Glutamatergic neuron (in vitro differentiated cells): ENCODE data around the gene SPSB2. TPM values are rescaled to one million over a fixed set of nuclear protein-coding genes. Genes with fewer than 3 reads are reported as not detected.
"Not testable (repeated sequence)": the region's sequence is repeated elsewhere in the genome, so short reads cannot be mapped to it uniquely, and the experiment has no call there.

Source experiments
- DNase-seq: peaks from one replicate; pipeline ENCODE4 v3.0.0; 2022
- H3K27ac Mint-ChIP-seq: one replicate; pipeline ENCODE4 v1.8.0; 2020; ENCODE audit warnings: mild to moderate bottlenecking, mixed read lengths, inconsistent platforms; ENCODE audit not compliant: unreplicated experiment
- H3K27me3 Mint-ChIP-seq: one replicate; pipeline ENCODE4 v1.8.0; 2020; ENCODE audit warnings: mild to moderate bottlenecking, moderate library complexity, mixed read lengths, inconsistent platforms; ENCODE audit not compliant: unreplicated experiment
- H3K36me3 Mint-ChIP-seq: one replicate; pipeline ENCODE4 v1.8.0; 2020; ENCODE audit warnings: mild to moderate bottlenecking, mixed read lengths, inconsistent platforms; ENCODE audit not compliant: unreplicated experiment
- H3K4me1 Mint-ChIP-seq: one replicate; pipeline ENCODE4 v1.8.0; 2020; ENCODE audit warnings: mild to moderate bottlenecking, low read depth, mixed read lengths, inconsistent platforms; ENCODE audit not compliant: unreplicated experiment
- H3K4me3 Mint-ChIP-seq: one replicate; pipeline ENCODE4 v1.8.0; 2020; ENCODE audit warnings: mild to moderate bottlenecking, mixed read lengths, inconsistent platforms; ENCODE audit not compliant: unreplicated experiment
- H3K9me3 Mint-ChIP-seq: one replicate; pipeline ENCODE4 v1.8.0; 2020; ENCODE audit warnings: mild to moderate bottlenecking, moderate library complexity, mixed read lengths, inconsistent platforms; ENCODE audit not compliant: unreplicated experiment
- CTCF ChIP-seq: fragments of 200-600 bp; sonication (generic); IDR thresholded peaks from one replicate; pipeline ENCODE4 v1.5.0; 2021; ENCODE audit not compliant: partially characterized antibody, unreplicated experiment
- total RNA-seq: library from RNA; stranded (reverse); fragmentation: NEBNext Ultra II Directional; extraction: Animal tissue kit (Norgen Biotek cat#: 25700); gene quantifications from one replicate; pipeline ENCODE4 v1.2.1, GENCODE V29; 2021; ENCODE audit not compliant: unreplicated experiment

SPSB2 gene
- total RNA-seq, 1 donor from 2014 or later, result 4.3 TPM

GRCh38 chr12:6914246-6914946, 41.3 kb upstream of the SPSB2 start, which contains the start of gene ENO2:
TSS of gene ENO2 (plus strand) at chr12:6914580. CDS start at chr12:6915833, 1,253 bp downstream.
- TF ChIP-seq CTCF, result no peak
- Mint-ChIP-seq H3K27ac (peak within 1 kb of the TSS; percentile 79), H3K9me3 (peaks cover 7% of the 10 kb centered on the region), H3K4me1 (peaks cover 5% of the 10 kb centered on the region), H3K27me3 (peaks cover 19% of the 10 kb centered on the region), H3K36me3 (no peaks in the 10 kb centered on the region), H3K4me3 (peak within 1 kb of the TSS; percentile 96)
- peak; percentile 78 for DNase-seq

GRCh38 chr12:6912164-6912935, 39.2 kb upstream of the SPSB2 start:
- TF ChIP-seq CTCF, result no peak
- peaks cover 7% of the 10 kb centered on the region for H3K9me3 Mint-ChIP-seq
- H3K27me3 Mint-ChIP-seq, result peaks cover 16% of the 10 kb centered on the region
- peaks cover 5% of the 10 kb centered on the region for H3K4me1 Mint-ChIP-seq
- H3K4me3 Mint-ChIP-seq, result no peak overlapping the region
- no peak for DNase-seq
- no peaks in the 10 kb centered on the region for H3K36me3 Mint-ChIP-seq
- H3K27ac Mint-ChIP-seq, result no peak overlapping the region

DNA sequence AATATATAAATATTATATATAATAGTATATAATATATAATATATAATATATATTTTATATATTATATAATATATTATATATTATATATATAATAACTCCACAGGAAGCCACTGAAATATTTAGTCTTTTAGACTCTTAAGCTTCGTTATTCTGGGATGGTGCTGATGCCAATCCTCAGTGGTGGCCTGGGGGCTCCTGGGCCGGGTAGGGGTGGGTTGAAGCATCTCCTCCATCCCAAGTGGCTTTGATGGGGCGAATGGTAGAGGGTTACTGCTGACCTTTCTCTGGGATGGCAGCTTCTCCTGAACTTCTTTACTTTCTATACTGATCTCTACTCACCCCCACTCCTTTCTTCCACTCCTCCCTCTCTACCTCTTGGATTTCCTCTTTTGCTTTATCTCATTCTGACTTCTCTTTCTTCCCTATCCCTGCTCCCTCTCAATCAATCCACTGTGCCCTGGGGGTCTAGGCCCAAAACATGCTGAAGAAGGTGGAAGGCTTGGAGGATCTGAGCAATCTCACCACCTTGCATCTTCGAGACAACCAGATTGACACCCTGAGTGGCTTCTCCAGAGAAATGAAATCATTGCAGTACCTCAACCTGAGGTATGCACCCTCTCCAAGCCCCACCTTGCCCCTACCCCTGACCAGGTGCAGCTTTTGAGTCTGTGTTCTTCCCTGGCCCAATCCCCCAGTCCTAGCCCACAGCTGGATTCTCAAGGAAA, 36.5 kb upstream of the SPSB2 start:
- no peaks in the 10 kb centered on the region for H3K36me3 Mint-ChIP-seq
- H3K9me3 Mint-ChIP-seq, result peaks cover 7% of the 10 kb centered on the region
- peaks cover 2% of the 10 kb centered on the region for H3K4me1 Mint-ChIP-seq
- no peak overlapping the region for H3K27ac Mint-ChIP-seq
- no peak overlapping the region for H3K4me3 Mint-ChIP-seq
- TF ChIP-seq CTCF, result no peak
- H3K27me3 Mint-ChIP-seq, result peaks cover 11% of the 10 kb centered on the region
- DNase-seq, result no peak

DNA sequence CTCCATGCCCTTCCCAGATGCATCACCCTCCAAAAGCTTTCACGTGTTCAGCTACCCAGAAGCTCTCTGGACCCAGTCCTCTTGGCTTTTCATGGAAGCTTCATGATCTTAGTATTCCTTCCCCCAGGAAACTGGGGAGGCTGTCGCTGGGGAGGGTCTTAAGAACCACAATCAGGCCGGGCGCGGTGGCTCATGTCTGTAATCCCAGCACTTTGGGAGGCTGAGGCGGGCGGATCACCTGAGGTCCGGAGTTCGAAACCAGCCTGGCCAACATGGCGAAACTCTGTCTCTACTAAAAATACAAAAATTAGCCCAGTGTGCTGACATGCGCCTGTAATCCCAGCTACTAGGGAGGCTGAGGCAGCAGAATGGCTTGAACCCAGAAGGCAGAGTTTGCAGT, 35.0 kb upstream of the SPSB2 start:
- not testable (repeated sequence) for DNase-seq, H3K4me1 Mint-ChIP-seq, H3K36me3 Mint-ChIP-seq, H3K27me3 Mint-ChIP-seq, H3K27ac Mint-ChIP-seq, H3K4me3 Mint-ChIP-seq
- H3K9me3 Mint-ChIP-seq, result peaks cover 12% of the 10 kb centered on the region

DNA sequence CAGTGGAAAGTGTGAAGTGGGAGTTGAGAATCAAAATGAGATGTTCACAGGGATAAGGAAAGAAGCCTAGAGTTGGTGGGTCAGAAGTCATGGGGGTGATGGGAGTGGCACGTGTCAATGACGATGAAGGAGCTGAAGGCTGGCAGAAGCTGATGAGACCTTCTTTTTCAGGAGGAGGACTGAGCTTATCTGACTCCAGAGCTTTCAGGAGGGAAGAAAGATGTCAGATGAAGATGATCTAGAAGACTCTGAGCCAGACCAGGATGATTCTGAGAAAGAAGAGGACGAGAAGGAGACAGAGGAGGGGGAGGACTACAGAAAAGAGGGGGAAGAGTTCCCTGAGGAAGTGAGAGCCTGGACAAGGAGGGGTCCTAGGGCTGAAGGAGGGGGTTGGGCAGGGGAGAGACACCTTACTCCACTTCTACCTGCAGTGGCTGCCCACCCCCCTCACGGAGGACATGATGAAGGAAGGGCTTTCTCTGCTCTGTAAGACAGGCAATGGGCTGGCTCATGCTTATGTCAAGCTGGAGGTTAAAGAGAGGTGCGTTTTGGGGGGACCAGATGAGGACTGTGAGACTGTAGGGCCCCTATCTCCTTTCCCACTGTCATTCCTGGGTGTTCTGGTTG, 32.4 kb upstream of the SPSB2 start:
- Mint-ChIP-seq H3K4me3 (no peak overlapping the region), H3K4me1 (no peaks in the 10 kb centered on the region), H3K9me3 (peaks cover 7% of the 10 kb centered on the region), H3K27me3 (peaks cover 1% of the 10 kb centered on the region), H3K36me3 (no peaks in the 10 kb centered on the region), H3K27ac (no peak overlapping the region)
- TF ChIP-seq CTCF, result no peak
- DNase-seq, result no peak
